Erythroblast (primary cell): ENCODE data around the gene CCDC85A.

Source experiments
- DNase-seq, 2 experiments: peaks; one replicate each; lab custom pipeline; 2025; lab: John Stamatoyannopoulos, UW
- GATA1 ChIP-seq: IDR thresholded peaks from 2 replicates; pipeline ENCODE4 v1.6.1; 2011; ENCODE audit warnings: low read depth, mild to moderate bottlenecking, control low read depth, low read length, moderate library complexity
- POLR2A ChIP-seq: IDR thresholded peaks from 2 replicates; pipeline ENCODE4 v1.6.1; 2011; ENCODE audit warnings: mild to moderate bottlenecking, low read length

The CCDC85A gene

GRCh38 chr2:56271275-56271674 lies 87.5 kb downstream of the CCDC85A start:
- DNase-seq: no peak
- no peak for TF ChIP-seq GATA1
- TF ChIP-seq POLR2A: no peak

- no peak for DNase-seq
- no peak for TF ChIP-seq GATA1
- TF ChIP-seq POLR2A: no peak
These were observed 101.4 kb downstream of the CCDC85A start for GRCh38 chr2:56285224-56285623.

GRCh38 chr2:56286936-56287335 lies 103.1 kb downstream of the CCDC85A start:
- DNase-seq: no peak
- TF ChIP-seq POLR2A (no peak), GATA1 (no peak)

- no peak for TF ChIP-seq POLR2A
- no peak for TF ChIP-seq GATA1
- DNase-seq: no peak
These were observed 103.7 kb downstream of the CCDC85A start for GRCh38 chr2:56287508-56287907.

GRCh38 chr2:56287974-56288373 lies 104.2 kb downstream of the CCDC85A start:
- DNase-seq: no peak
- TF ChIP-seq POLR2A (no peak), GATA1 (no peak)

- no peak for DNase-seq
- TF ChIP-seq POLR2A (no peak), GATA1 (no peak)
These were observed 105.2 kb downstream of the CCDC85A start for GRCh38 chr2:56288838-56289580.

GRCh38 chr2:56291711-56292110 lies 107.9 kb downstream of the CCDC85A start:
- no peak for DNase-seq
- TF ChIP-seq POLR2A (no peak), GATA1 (no peak)

- no peak for TF ChIP-seq POLR2A
- TF ChIP-seq GATA1: no peak
- DNase-seq: no peak
These were observed 109.2 kb downstream of the CCDC85A start for GRCh38 chr2:56292951-56293350.

- TF ChIP-seq POLR2A (no peak), GATA1 (no peak)
These were observed 111.9 kb downstream of the CCDC85A start for GRCh38 chr2:56295666-56296065.

GRCh38 chr2:56297671-56298070 lies 113.9 kb downstream of the CCDC85A start:
- no peak for DNase-seq

More at GRCh38 chr2:56295666-56296065, 111.9 kb downstream of the CCDC85A start:
- DNase-seq: no peak

GRCh38 chr2:56299171-56299691 lies 115.4 kb downstream of the CCDC85A start:
- no peak for TF ChIP-seq GATA1
- TF ChIP-seq POLR2A: no peak
- DNase-seq: no peak

More at GRCh38 chr2:56297671-56298070, 113.9 kb downstream of the CCDC85A start:
- no peak for TF ChIP-seq GATA1
- TF ChIP-seq POLR2A: no peak

- DNase-seq: no peak
- TF ChIP-seq GATA1 (no peak), POLR2A (no peak)
These were observed 125.9 kb downstream of the CCDC85A start for GRCh38 chr2:56309626-56310170.

GRCh38 chr2:56313500-56313921 lies 129.7 kb downstream of the CCDC85A start:
- no peak for DNase-seq
- TF ChIP-seq POLR2A: no peak
- no peak for TF ChIP-seq GATA1

- no peak for DNase-seq
- TF ChIP-seq GATA1 (no peak), POLR2A (no peak)
These were observed 130.6 kb downstream of the CCDC85A start for GRCh38 chr2:56314371-56314770.
